Colonic mucosa (tissue), 4 donors: ENCODE data around the gene MOGAT3. TPM values are rescaled to one million over a fixed set of nuclear protein-coding genes. Genes with fewer than 3 reads are reported as not detected.
A peak's percentile ranks its signal among the peaks of the same experiment; 100 is the strongest.

Source experiments
- DNase-seq: peaks from one replicate; pipeline ENCODE4 v3.0.0-alpha.2; 2020
- H3K27ac ChIP-seq: fragments of 200-600 bp; one replicate; pipeline ENCODE4 v1.8.0; 2021
- H3K27me3 ChIP-seq: fragments of 200-600 bp; one replicate; pipeline ENCODE4 v1.8.0; 2021
- H3K36me3 ChIP-seq: fragments of 200-600 bp; one replicate; pipeline ENCODE4 v1.8.0; 2021
- H3K4me1 ChIP-seq: fragments of 200-600 bp; one replicate; pipeline ENCODE4 v1.8.0; 2021; ENCODE audit warnings: mild to moderate bottlenecking
- H3K4me3 ChIP-seq: fragments of 200-600 bp; one replicate; pipeline ENCODE4 v1.8.0; 2021
- H3K9ac ChIP-seq, 2 donors: one replicate each; pipeline ENCODE4 v1.7.0; 2013; ENCODE audit warnings: control low read depth in 2 of 2, low read depth in 2 of 2, low read length in 2 of 2
- H3K9me3 ChIP-seq: fragments of 200-600 bp; one replicate; pipeline ENCODE4 v1.8.0; 2021
- CTCF ChIP-seq: fragments of 200-600 bp; IDR thresholded peaks from one replicate; pipeline ENCODE4 v1.8.0; 2022; ENCODE audit warnings: antibody characterized with exemption, mild to moderate bottlenecking
- intact Hi-C: fragments of 100-400 bp; cut with DNase I; formaldehyde crosslinking; loops from one replicate; pipeline ENCODE4 v1.14.1; 2022
- total RNA-seq, 2 donors: library from RNA; stranded (reverse); fragmentation: NEBNext Ultra II Directional in 1 of 2; extraction: Animal tissue kit (Norgen Biotek cat#: 25700) in 1 of 2; gene quantifications; one replicate each; pipeline ENCODE4 v1.2.1, GENCODE V29; 2021
- donor health status: healthy.
- donor health status: DM: no; HTN: no; CAD: no.
- donor health status: DM: no; HTN: no; CAD: no.

The MOGAT3 gene
- total RNA-seq, 2 donors from 2014 or later = 33.2 to 47.7 TPM

GRCh38 chr7:101216001-101216859 is 15.4 kb upstream of the MOGAT3 start:
- Histone ChIP-seq H3K36me3 (no peaks in the 10 kb centered on the region), H3K4me3 (peak overlapping the region; percentile 77), H3K9me3 (no peaks in the 10 kb centered on the region), H3K27me3 (no peaks in the 10 kb centered on the region), H3K27ac (peak overlapping the region; percentile 97), H3K4me1 (peaks cover 5% of the 10 kb centered on the region), H3K9ac (peak overlapping the region; percentile 89)
- intact Hi-C loops = no loop called here
- DNase-seq = peak; percentile 46
- TF ChIP-seq CTCF = no peak

- no peak for TF ChIP-seq CTCF
- Histone ChIP-seq H3K9ac (no peak overlapping the region), H3K9me3 (no peaks in the 10 kb centered on the region), H3K27me3 (no peaks in the 10 kb centered on the region), H3K4me1 (peaks cover 5% of the 10 kb centered on the region), H3K36me3 (no peaks in the 10 kb centered on the region), H3K27ac (no peak overlapping the region), H3K4me3 (no peak overlapping the region)
- intact Hi-C loops = no loop called here
- DNase-seq = no peak
Observed at GRCh38 chr7:101212014-101212413, 11.2 kb upstream of the MOGAT3 start.

- intact Hi-C loops = no loop called here
- H3K36me3 ChIP-seq = no peaks in the 10 kb centered on the region
- DNase-seq = no peak
Observed at GRCh38 chr7:101211501-101211900, 10.7 kb upstream of the MOGAT3 start.

GRCh38 chr7:101210143-101210542 is 9.3 kb upstream of the MOGAT3 start:
- Histone ChIP-seq H3K4me1 (no peaks in the 10 kb centered on the region), H3K9me3 (no peaks in the 10 kb centered on the region), H3K9ac (no peak overlapping the region), H3K36me3 (no peaks in the 10 kb centered on the region), H3K27ac (no peak overlapping the region), H3K27me3 (no peaks in the 10 kb centered on the region), H3K4me3 (no peak overlapping the region)
- intact Hi-C loops = no loop called here
- no peak for DNase-seq
- TF ChIP-seq CTCF = no peak

More at GRCh38 chr7:101211501-101211900, 10.7 kb upstream of the MOGAT3 start:
- Histone ChIP-seq H3K4me3 (no peak overlapping the region), H3K27ac (no peak overlapping the region), H3K4me1 (peaks cover 5% of the 10 kb centered on the region), H3K9ac (no peak overlapping the region), H3K27me3 (no peaks in the 10 kb centered on the region), H3K9me3 (no peaks in the 10 kb centered on the region)
- no peak for TF ChIP-seq CTCF

GRCh38 chr7:101208794-101209193 is 8.0 kb upstream of the MOGAT3 start:
- DNase-seq = no peak
- Histone ChIP-seq H3K27ac (no peak overlapping the region), H3K4me1 (no peaks in the 10 kb centered on the region), H3K9me3 (no peaks in the 10 kb centered on the region), H3K9ac (no peak overlapping the region), H3K36me3 (no peaks in the 10 kb centered on the region), H3K4me3 (no peak overlapping the region), H3K27me3 (no peaks in the 10 kb centered on the region)
- intact Hi-C loops = no loop called here
- no peak for TF ChIP-seq CTCF
